Measurements from ENCODE around the gene BRD9.
"Not testable (repeated sequence)": the region's sequence is repeated elsewhere in the genome, so short reads cannot be mapped to it uniquely, and the experiment has no call there.

BRD9 gene

GRCh38 chr5:934381-934967 is 41.9 kb upstream of the BRD9 start:
- in situ Hi-C loops (cut with HindIII; ENCODE audit: low sequenced_read_pairs); DNase-seq (ENCODE audit: low read depth, low spot score); H3K4me3 ChIP-seq (ENCODE audit: low read depth, low read length): not testable (repeated sequence)
- peak; percentile 28 for TF ChIP-seq CTCF (IDR thresholded peaks at IDR 0.05; ENCODE audit: low read depth, low read length)

- DNase-seq (ENCODE audit: low read depth, low spot score); H3K4me3 ChIP-seq (ENCODE audit: low read depth, low read length); in situ Hi-C loops (cut with HindIII; ENCODE audit: low sequenced_read_pairs): not testable (repeated sequence)
These were observed 41.4 kb upstream of the BRD9 start for GRCh38 chr5:933951-934350.

- in situ Hi-C loops (cut with HindIII; ENCODE audit: low sequenced_read_pairs), result no loop called here
- no peak for TF ChIP-seq CTCF (IDR thresholded peaks at IDR 0.05; ENCODE audit: low read depth, low read length)
- DNase-seq (ENCODE audit: low read depth, low spot score), result no peak
- H3K4me3 ChIP-seq (ENCODE audit: low read depth, low read length), result no peak overlapping the region
These were observed 40.8 kb upstream of the BRD9 start for GRCh38 chr5:933251-933861.

- in situ Hi-C loops (cut with HindIII; ENCODE audit: low sequenced_read_pairs), result no loop called here
- DNase-seq (ENCODE audit: low read depth, low spot score), result no peak
- no peak overlapping the region for H3K4me3 ChIP-seq (ENCODE audit: low read depth, low read length)
- no peak for TF ChIP-seq CTCF (IDR thresholded peaks at IDR 0.05; ENCODE audit: low read depth, low read length)
These were observed 40.1 kb upstream of the BRD9 start for GRCh38 chr5:932628-933250.

- no peak overlapping the region for H3K4me3 ChIP-seq (ENCODE audit: low read depth, low read length)
- no peak for DNase-seq (ENCODE audit: low read depth, low spot score)
- no peak for TF ChIP-seq CTCF (IDR thresholded peaks at IDR 0.05; ENCODE audit: low read depth, low read length)
- in situ Hi-C loops (cut with HindIII; ENCODE audit: low sequenced_read_pairs), result no loop called here
These were observed 39.6 kb upstream of the BRD9 start for GRCh38 chr5:932151-932627.

GRCh38 chr5:931570-932145 is 39.1 kb upstream of the BRD9 start:
- H3K4me3 ChIP-seq (ENCODE audit: low read depth, low read length), result no peak overlapping the region
- DNase-seq (ENCODE audit: low read depth, low spot score), result no peak
- TF ChIP-seq CTCF (IDR thresholded peaks at IDR 0.05; ENCODE audit: low read depth, low read length), result no peak
- in situ Hi-C loops (cut with HindIII; ENCODE audit: low sequenced_read_pairs), result no loop called here

GRCh38 chr5:930866-931265 is 38.3 kb upstream of the BRD9 start:
- no peak overlapping the region for H3K4me3 ChIP-seq (ENCODE audit: low read depth, low read length)
- TF ChIP-seq CTCF (IDR thresholded peaks at IDR 0.05; ENCODE audit: low read depth, low read length), result no peak
- DNase-seq (ENCODE audit: low read depth, low spot score), result no peak
- in situ Hi-C loops (cut with HindIII; ENCODE audit: low sequenced_read_pairs), result no loop called here

Data from astrocyte of the spinal cord (primary cell).